Measurements from ENCODE around the gene TRIM33. TPM values are rescaled to one million over a fixed set of nuclear protein-coding genes. Genes with fewer than 3 reads are reported as not detected.
"Not testable (repeated sequence)": the region's sequence is repeated elsewhere in the genome, so short reads cannot be mapped to it uniquely, and the experiment has no call there.

TRIM33 gene
- total RNA-seq, 1 experiment from 2014 or later: 21.1 TPM

DNA sequence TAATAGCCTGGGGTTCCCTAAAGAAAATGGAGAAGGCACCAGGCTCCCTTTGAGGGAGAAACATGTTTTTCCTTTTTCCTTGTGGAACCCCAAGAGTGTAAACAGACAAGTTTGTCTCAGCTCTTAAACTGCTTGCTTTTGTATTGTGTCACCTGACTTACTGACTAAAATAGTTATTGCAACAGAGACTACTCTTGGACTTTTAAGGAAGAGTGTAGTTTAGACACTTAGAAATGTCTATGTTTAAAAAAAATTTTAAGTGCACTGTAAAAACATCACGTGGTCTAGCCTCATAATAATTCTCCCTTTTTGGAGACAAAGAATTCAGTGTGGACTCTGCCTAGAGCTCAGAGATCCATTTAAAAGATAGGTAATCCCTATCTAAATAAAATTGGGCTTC is 141.1 kb downstream of the TRIM33 start:
- no peak for DNase-seq (ENCODE audit: low spot score)
- in situ Hi-C loops (cut with HindIII; ENCODE audit: low sequenced_read_pairs): no loop called here

DNA sequence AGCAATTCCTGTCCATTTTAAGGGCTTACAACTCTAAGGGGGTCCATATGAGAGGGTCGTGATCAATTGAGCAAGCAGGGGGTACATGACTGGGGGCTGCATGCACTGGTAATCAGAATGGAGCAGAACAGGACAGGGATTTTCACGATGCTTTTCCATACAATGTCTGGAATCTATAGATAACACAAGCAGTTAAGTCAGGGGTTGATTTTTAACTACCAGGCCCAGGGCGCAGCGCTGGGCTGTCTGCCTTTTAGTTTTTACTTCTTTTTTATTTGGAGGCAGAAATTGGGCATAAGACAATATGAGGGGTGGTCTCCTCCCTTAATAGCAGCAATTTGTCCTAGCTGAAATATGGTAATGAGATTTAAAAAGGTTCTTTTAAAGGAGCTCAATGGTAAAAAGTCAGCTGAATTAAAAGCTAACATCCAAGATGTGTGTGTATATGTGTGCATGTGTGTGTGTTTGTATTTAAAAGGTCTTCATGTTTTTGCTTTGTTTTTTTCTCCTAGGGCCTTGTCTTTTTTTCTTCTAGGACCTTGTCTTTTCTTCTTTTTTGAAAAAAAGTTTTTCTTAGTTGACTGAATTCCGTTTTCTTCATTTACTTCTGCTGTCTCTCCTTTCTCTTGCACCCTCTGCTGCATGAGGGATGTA is 141.6 kb downstream of the TRIM33 start:
- DNase-seq (ENCODE audit: low spot score); in situ Hi-C loops (cut with HindIII; ENCODE audit: low sequenced_read_pairs): not testable (repeated sequence)

DNA sequence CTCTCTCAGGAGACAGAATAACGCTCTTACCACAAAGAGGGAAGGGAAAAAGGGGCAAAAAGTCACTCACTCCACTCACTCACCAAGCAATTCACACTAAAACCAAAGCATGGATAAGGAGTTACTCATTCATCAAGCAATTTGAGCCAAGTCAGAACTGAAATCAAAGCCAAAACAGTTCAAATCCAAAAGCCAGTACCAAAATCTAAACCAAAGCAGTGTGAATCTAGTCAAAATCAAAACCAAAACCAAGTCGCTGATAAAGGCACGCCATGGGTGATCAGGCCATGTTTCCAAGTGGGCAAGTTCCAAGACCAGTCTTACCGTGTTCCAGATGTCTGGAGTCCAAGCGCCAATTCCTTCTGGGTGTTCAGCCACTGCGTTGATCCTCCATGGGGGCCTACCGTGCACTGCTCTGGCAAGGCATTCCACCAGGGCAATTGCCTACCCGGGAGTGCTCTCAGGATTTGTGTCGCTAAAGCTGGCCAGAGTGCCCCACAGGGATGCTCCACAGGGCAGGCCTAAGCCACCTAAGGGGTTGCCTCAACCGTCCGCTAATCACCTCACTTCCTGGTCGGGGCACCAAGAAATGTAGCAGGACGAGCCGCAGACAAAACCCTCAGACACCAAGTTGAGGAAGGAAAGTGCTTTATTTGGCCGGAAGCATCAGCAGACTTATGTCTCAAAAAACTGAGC is 142.3 kb downstream of the TRIM33 start:
- in situ Hi-C loops (cut with HindIII; ENCODE audit: low sequenced_read_pairs): no loop called here
- no peak for DNase-seq (ENCODE audit: low spot score)

GRCh38 chr1:114367810-114368209 is 143.2 kb downstream of the TRIM33 start:
- no peak for DNase-seq (ENCODE audit: low spot score)
- in situ Hi-C loops (cut with HindIII; ENCODE audit: low sequenced_read_pairs): no loop called here

DNA sequence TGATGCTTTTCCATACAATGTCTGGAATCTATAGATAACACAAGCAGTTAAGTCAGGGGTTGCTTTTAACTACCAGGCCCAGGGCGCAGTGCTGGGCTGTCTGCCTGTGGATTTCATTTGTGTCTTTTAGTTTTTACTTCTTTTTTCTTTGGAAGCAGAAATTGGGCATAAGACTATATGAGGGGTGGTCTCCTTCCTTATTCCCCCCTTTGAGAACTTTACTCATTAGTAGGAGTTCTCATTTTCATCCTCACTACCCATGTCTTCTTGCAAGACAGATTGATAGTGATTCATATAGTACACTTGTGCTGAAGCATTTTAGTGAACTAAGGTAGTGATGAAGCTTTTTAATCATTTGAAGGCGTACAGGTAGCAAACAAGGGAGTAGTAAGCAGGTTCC is 147.8 kb downstream of the TRIM33 start:
- in situ Hi-C loops (cut with HindIII; ENCODE audit: low sequenced_read_pairs); DNase-seq (ENCODE audit: low spot score): not testable (repeated sequence)

- DNase-seq (ENCODE audit: low spot score): no peak
- in situ Hi-C loops (cut with HindIII; ENCODE audit: low sequenced_read_pairs): no loop called here
Observed at GRCh38 chr1:114359791-114360190, 151.2 kb downstream of the TRIM33 start.

- in situ Hi-C loops (cut with HindIII; ENCODE audit: low sequenced_read_pairs): no loop called here
- no peak for DNase-seq (ENCODE audit: low spot score)
Observed at GRCh38 chr1:114355240-114355639, 155.8 kb downstream of the TRIM33 start.

- in situ Hi-C loops (cut with HindIII; ENCODE audit: low sequenced_read_pairs): no loop called here
- DNase-seq (ENCODE audit: low spot score): peak; percentile 83
Observed at GRCh38 chr1:114353262-114353661, 157.7 kb downstream of the TRIM33 start.

DNA sequence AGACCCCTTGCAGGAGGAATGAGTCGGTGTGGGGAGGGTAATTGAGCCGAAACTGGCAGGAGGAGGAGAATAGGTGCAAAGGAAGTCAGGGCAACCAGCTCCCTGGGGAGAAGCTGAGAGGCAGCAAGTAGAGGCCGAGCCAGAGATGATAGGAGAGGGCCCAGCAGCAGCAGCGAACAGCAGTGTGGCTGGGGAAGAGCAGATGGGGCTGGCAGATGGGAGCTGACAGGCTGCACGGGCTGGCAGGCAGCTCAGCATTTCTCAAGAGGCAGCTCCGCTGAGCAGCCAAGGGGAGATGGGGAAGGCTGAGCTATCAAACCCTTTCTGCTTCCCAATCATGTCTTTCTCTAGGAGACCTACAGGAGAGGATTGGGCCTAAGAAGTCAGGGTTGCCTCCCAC is 158.2 kb downstream of the TRIM33 start:
- peak; percentile 94 for DNase-seq (ENCODE audit: low spot score)
- in situ Hi-C loops (cut with HindIII; ENCODE audit: low sequenced_read_pairs): no loop called here

DNA sequence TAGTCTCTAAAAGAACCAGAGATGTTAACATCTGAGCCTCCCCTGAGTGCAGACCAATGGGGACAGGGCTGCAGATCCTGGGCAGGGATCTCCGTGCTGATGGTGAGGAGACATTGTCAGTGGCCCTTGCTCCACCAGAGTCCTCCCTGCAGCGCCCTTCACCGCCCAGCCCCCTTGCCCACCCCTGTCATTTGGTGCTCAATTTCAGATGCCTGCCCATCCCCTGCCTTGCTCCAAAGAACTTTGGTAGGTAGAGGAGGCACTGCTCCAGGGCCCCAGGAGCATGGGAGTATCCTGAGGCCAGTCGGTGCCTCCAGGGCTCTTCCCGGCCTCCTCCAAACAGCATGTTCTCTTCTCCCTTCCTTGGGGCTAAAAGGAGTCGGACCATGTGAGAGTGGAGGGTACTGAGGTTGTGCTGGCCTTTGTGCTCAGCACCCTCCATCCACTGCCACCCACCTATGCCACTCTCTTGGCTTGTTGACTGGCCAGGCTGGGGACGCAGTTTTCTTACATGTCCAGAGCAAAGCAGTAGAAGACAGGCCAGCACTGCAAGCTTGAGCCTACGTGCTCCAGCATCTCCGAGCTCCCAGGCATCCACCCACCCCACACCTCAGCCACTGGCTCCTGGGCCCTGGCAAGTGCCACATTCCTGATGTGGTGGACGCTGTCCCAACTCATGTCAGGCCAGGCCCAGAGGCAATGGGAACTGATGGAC is 160.1 kb downstream of the TRIM33 start:
- in situ Hi-C loops (cut with HindIII; ENCODE audit: low sequenced_read_pairs): no loop called here
- DNase-seq (ENCODE audit: low spot score): no peak

DNA sequence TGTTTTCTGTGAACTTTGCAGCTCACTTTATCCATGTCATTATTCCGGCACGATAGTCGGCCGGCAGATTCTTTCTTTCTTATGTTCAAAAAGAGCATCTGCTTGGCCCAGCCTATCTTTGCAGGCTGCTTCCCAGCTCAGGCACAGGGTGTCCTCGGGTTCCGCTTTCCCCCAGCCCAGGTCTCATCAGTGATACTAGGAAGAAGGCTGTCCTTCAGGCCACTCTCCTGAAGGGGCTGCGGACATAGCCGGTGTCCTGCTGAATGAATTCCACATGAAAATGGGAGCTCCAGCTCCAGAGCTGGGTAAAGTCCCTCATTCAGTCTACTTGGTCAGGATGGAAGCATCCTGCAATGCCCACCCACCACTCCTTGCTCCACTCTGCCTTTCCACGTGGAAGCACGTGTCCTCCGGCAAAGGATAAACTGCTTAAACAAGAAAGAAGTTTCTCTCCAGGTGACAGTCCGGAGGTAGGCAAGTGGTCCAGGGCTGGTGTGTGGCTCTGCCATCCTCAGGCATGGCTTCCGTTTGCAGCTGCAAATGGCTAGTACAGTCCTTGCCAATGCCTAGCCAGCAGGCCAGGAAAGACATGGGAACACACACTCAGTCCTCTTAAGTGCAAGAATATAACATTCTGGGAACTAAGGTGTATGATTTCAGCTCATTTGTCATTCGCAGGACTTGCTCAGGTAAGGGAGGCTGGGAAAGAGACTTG is 161.0 kb downstream of the TRIM33 start:
- no peak for DNase-seq (ENCODE audit: low spot score)
- in situ Hi-C loops (cut with HindIII; ENCODE audit: low sequenced_read_pairs): no loop called here

GRCh38 chr1:114347431-114348209 is 163.4 kb downstream of the TRIM33 start:
- DNase-seq (ENCODE audit: low spot score): peak; percentile 37

GRCh38 chr1:114346480-114347029 is 164.4 kb downstream of the TRIM33 start:
- in situ Hi-C loops (cut with HindIII; ENCODE audit: low sequenced_read_pairs): no loop called here
- peak; percentile 95 for DNase-seq (ENCODE audit: low spot score)

More at GRCh38 chr1:114347431-114348209, 163.4 kb downstream of the TRIM33 start:
- in situ Hi-C loops (cut with HindIII; ENCODE audit: low sequenced_read_pairs): no loop called here

- in situ Hi-C loops (cut with HindIII; ENCODE audit: low sequenced_read_pairs): no loop called here
- peak; percentile 35 for DNase-seq (ENCODE audit: low spot score)
Observed at GRCh38 chr1:114345930-114346479, 165.0 kb downstream of the TRIM33 start.

- DNase-seq (ENCODE audit: low spot score): no peak
- in situ Hi-C loops (cut with HindIII; ENCODE audit: low sequenced_read_pairs): no loop called here
Observed at GRCh38 chr1:114344656-114345055, 166.3 kb downstream of the TRIM33 start.
